Measurements from ENCODE around the gene PTH1R.

GRCh38 chr3:46929324-46929723 is 51.8 kb downstream of the PTH1R start:
- TF ChIP-seq CTCF (conservative IDR thresholded peaks at IDR 0.05 in 1 of 2, IDR thresholded peaks at IDR 0.05 in 1 of 2; ENCODE audit: extremely low read depth in 1 of 2, insufficient read depth in 1 of 2, low read depth in 1 of 2, low read length in 2 of 2) = no peak
- no peak for TF ChIP-seq EZH2 (IDR thresholded peaks at IDR 0.05; ENCODE audit: borderline replicate concordance, low read length)

Measured in mammary epithelial cell (primary cell).